Measurements from ENCODE around the gene CMSS1.

The CMSS1 gene

GRCh38 chr3:99911433-99911832, 93.8 kb downstream of the CMSS1 start:
- H3K4me1 ChIP-seq (ENCODE audit: insufficient read depth, insufficient read length), result no peaks in the 10 kb centered on the region
- H3K9ac ChIP-seq (ENCODE audit: insufficient read length, low read depth), result no peak overlapping the region
- TF ChIP-seq SUZ12 (IDR thresholded peaks at IDR 0.05; ENCODE audit: extremely low read depth, insufficient read depth, insufficient read length) (no peak), YY1 (IDR thresholded peaks at IDR 0.05; ENCODE audit: insufficient read depth, insufficient read length) (no peak), ZNF274 (IDR thresholded peaks at IDR 0.05; ENCODE audit: low read depth, low read length) (no peak)

GRCh38 chr3:99915906-99916432, 98.3 kb downstream of the CMSS1 start:
- H3K9ac ChIP-seq (ENCODE audit: insufficient read length, low read depth), result no peak overlapping the region
- no peak overlapping the region for H3K4me3 ChIP-seq (ENCODE audit: insufficient read length, low read depth)
- no peaks in the 10 kb centered on the region for H3K4me1 ChIP-seq (ENCODE audit: insufficient read depth, insufficient read length)
- no peaks in the 10 kb centered on the region for H3K9me3 ChIP-seq (ENCODE audit: insufficient read depth, low read length)
- no peak for DNase-seq (ENCODE audit: low read depth, low spot score)
- no peaks in the 10 kb centered on the region for H3K36me3 ChIP-seq (ENCODE audit: insufficient read depth, insufficient read length, low read length)
- TF ChIP-seq ZNF274 (IDR thresholded peaks at IDR 0.05; ENCODE audit: low read depth, low read length) (no peak), YY1 (IDR thresholded peaks at IDR 0.05; ENCODE audit: insufficient read depth, insufficient read length) (no peak), SUZ12 (IDR thresholded peaks at IDR 0.05; ENCODE audit: extremely low read depth, insufficient read depth, insufficient read length) (no peak)
- H3K27me3 ChIP-seq (ENCODE audit: insufficient read depth, insufficient read length), result no peaks in the 10 kb centered on the region

More at GRCh38 chr3:99911433-99911832, 93.8 kb downstream of the CMSS1 start:
- no peaks in the 10 kb centered on the region for H3K9me3 ChIP-seq (ENCODE audit: insufficient read depth, low read length)
- no peak for DNase-seq (ENCODE audit: low read depth, low spot score)
- no peaks in the 10 kb centered on the region for H3K27me3 ChIP-seq (ENCODE audit: insufficient read depth, insufficient read length)
- no peak overlapping the region for H3K4me3 ChIP-seq (ENCODE audit: insufficient read length, low read depth)
- no peaks in the 10 kb centered on the region for H3K36me3 ChIP-seq (ENCODE audit: insufficient read depth, insufficient read length, low read length)

- Histone ChIP-seq H3K27me3 (ENCODE audit: insufficient read depth, insufficient read length) (no peaks in the 10 kb centered on the region), H3K9ac (ENCODE audit: insufficient read length, low read depth) (no peak overlapping the region), H3K4me3 (ENCODE audit: insufficient read length, low read depth) (no peak overlapping the region), H3K9me3 (ENCODE audit: insufficient read depth, low read length) (no peaks in the 10 kb centered on the region), H3K36me3 (ENCODE audit: insufficient read depth, insufficient read length, low read length) (no peaks in the 10 kb centered on the region), H3K4me1 (ENCODE audit: insufficient read depth, insufficient read length) (no peaks in the 10 kb centered on the region)
- no peak for TF ChIP-seq YY1 (IDR thresholded peaks at IDR 0.05; ENCODE audit: insufficient read depth, insufficient read length)
- TF ChIP-seq SUZ12 (IDR thresholded peaks at IDR 0.05; ENCODE audit: extremely low read depth, insufficient read depth, insufficient read length), result no peak
- no peak for TF ChIP-seq ZNF274 (IDR thresholded peaks at IDR 0.05; ENCODE audit: low read depth, low read length)
- DNase-seq (ENCODE audit: low read depth, low spot score), result no peak
Measured at GRCh38 chr3:99918715-99919114, 101.1 kb downstream of the CMSS1 start.

DNA sequence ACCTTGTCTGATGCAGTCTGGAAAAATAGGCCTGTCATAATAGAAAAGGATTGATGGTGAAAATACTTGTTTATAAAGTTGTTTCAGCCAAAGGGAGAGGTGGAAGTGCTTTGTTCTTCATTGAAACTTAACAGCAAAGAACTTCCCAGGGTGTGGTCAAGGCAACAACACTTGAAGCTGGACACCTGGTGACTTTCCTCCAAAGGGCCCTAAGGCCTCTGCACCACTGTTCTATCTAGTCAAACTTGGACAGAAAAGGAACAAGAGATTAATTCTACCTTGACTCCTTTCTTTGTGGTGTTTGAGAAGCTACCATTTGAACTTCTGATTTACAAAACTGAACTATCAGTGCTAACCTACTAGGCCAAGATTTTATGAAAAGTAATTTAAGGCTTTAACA, 102.0 kb downstream of the CMSS1 start:
- Histone ChIP-seq H3K4me1 (ENCODE audit: insufficient read depth, insufficient read length) (no peaks in the 10 kb centered on the region), H3K9me3 (ENCODE audit: insufficient read depth, low read length) (no peaks in the 10 kb centered on the region), H3K27me3 (ENCODE audit: insufficient read depth, insufficient read length) (no peaks in the 10 kb centered on the region), H3K9ac (ENCODE audit: insufficient read length, low read depth) (no peak overlapping the region), H3K36me3 (ENCODE audit: insufficient read depth, insufficient read length, low read length) (no peaks in the 10 kb centered on the region), H3K4me3 (ENCODE audit: insufficient read length, low read depth) (no peak overlapping the region)
- no peak for DNase-seq (ENCODE audit: low read depth, low spot score)
- TF ChIP-seq SUZ12 (IDR thresholded peaks at IDR 0.05; ENCODE audit: extremely low read depth, insufficient read depth, insufficient read length) (no peak), ZNF274 (IDR thresholded peaks at IDR 0.05; ENCODE audit: low read depth, low read length) (no peak), YY1 (IDR thresholded peaks at IDR 0.05; ENCODE audit: insufficient read depth, insufficient read length) (no peak)

DNA sequence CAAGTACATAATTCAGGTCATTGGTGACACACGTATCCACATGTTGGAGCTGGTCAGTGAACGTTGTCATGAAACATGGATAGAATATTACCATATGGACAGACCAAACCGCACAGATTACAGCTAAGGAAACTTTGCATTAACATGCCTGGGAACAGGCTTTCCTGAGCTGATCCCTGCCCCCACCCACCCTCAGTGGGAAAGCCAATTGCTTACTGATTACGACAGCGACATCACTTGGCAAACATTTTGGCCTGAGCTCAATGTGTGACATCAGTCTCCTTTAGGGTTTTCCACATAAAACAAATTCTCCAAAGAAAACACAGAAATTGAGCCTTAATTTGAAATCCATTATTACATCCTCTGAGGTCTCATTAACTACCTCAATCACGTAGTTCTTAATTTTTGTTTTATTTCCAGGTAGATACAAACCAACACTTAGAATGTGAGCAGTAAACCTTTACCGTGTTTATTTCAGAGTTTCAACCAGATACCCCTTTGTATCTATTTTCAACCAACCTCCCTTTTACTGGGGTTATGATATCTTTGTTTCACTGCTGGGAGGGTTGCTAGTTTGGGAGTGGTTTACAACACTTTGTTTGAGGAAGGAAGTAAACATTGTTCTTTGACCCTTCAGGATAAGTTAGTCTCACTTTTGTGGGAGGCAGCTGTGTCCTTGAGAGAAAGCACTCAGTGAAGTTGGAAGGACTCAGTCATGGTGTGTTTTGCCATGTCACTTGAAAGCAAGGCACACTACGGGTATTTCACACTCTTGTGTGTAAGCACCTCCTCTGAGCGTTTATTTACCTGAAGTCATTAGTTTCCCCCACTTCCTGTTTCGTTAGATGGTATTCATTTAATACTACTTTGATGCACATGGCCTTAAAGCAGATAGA, 103.1 kb downstream of the CMSS1 start:
- H3K4me1 ChIP-seq (ENCODE audit: insufficient read depth, insufficient read length), result no peaks in the 10 kb centered on the region
- H3K27me3 ChIP-seq (ENCODE audit: insufficient read depth, insufficient read length), result no peaks in the 10 kb centered on the region
- H3K36me3 ChIP-seq (ENCODE audit: insufficient read depth, insufficient read length, low read length), result no peaks in the 10 kb centered on the region
- H3K9me3 ChIP-seq (ENCODE audit: insufficient read depth, low read length), result no peaks in the 10 kb centered on the region
- no peak overlapping the region for H3K9ac ChIP-seq (ENCODE audit: insufficient read length, low read depth)
- DNase-seq (ENCODE audit: low read depth, low spot score), result peak; percentile 30
- H3K4me3 ChIP-seq (ENCODE audit: insufficient read length, low read depth), result no peak overlapping the region
- TF ChIP-seq YY1 (IDR thresholded peaks at IDR 0.05; ENCODE audit: insufficient read depth, insufficient read length) (no peak), SUZ12 (IDR thresholded peaks at IDR 0.05; ENCODE audit: extremely low read depth, insufficient read depth, insufficient read length) (no peak), ZNF274 (IDR thresholded peaks at IDR 0.05; ENCODE audit: low read depth, low read length) (no peak)

DNA sequence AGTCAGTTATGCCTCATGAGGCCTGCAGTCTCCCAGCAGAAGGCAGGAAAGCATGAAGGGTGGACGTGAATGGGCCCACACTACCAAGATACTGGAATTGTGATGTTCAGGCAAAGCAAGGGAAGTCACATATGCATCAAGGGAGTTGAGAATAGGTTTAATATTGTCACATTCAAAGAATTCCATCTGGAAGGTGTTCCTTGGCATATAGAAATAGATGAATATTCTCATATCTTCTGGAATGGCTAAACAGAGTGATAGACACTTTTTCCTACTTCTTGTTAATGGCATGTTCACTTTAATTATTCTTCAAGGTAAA, 103.7 kb downstream of the CMSS1 start:
- Histone ChIP-seq H3K27me3 (ENCODE audit: insufficient read depth, insufficient read length) (no peaks in the 10 kb centered on the region), H3K36me3 (ENCODE audit: insufficient read depth, insufficient read length, low read length) (no peaks in the 10 kb centered on the region), H3K9ac (ENCODE audit: insufficient read length, low read depth) (no peak overlapping the region), H3K4me1 (ENCODE audit: insufficient read depth, insufficient read length) (no peaks in the 10 kb centered on the region), H3K9me3 (ENCODE audit: insufficient read depth, low read length) (no peaks in the 10 kb centered on the region), H3K4me3 (ENCODE audit: insufficient read length, low read depth) (no peak overlapping the region)
- no peak for DNase-seq (ENCODE audit: low read depth, low spot score)
- TF ChIP-seq SUZ12 (IDR thresholded peaks at IDR 0.05; ENCODE audit: extremely low read depth, insufficient read depth, insufficient read length) (no peak), ZNF274 (IDR thresholded peaks at IDR 0.05; ENCODE audit: low read depth, low read length) (no peak), YY1 (IDR thresholded peaks at IDR 0.05; ENCODE audit: insufficient read depth, insufficient read length) (no peak)

DNA sequence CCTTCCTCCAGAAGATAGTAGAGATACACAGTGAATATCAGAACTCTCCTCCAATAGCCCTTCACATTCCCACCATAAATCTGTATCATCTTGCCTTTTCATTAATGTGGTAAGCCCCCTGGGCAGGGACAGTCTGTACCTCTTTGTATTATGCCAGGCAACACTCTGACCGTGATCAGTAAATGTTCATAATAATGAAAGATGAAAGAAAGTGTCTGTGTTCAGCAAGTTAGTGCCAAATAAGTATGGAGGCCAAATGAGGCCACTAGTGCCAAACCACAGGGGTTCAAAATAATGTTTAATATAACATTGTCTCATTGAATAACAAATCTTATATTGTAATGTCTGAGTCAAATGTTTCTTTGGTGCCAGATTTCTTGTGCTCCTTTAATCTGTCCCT, 104.3 kb downstream of the CMSS1 start:
- TF ChIP-seq SUZ12 (IDR thresholded peaks at IDR 0.05; ENCODE audit: extremely low read depth, insufficient read depth, insufficient read length) (no peak), YY1 (IDR thresholded peaks at IDR 0.05; ENCODE audit: insufficient read depth, insufficient read length) (no peak), ZNF274 (IDR thresholded peaks at IDR 0.05; ENCODE audit: low read depth, low read length) (no peak)
- Histone ChIP-seq H3K36me3 (ENCODE audit: insufficient read depth, insufficient read length, low read length) (no peaks in the 10 kb centered on the region), H3K9me3 (ENCODE audit: insufficient read depth, low read length) (no peaks in the 10 kb centered on the region), H3K4me1 (ENCODE audit: insufficient read depth, insufficient read length) (peaks cover 2% of the 10 kb centered on the region), H3K27me3 (ENCODE audit: insufficient read depth, insufficient read length) (no peaks in the 10 kb centered on the region), H3K9ac (ENCODE audit: insufficient read length, low read depth) (no peak overlapping the region), H3K4me3 (ENCODE audit: insufficient read length, low read depth) (no peak overlapping the region)
- no peak for DNase-seq (ENCODE audit: low read depth, low spot score)
